Measurements from ENCODE around the gene COL4A4. TPM values are rescaled to one million over a fixed set of nuclear protein-coding genes. Genes with fewer than 3 reads are reported as not detected.

COL4A4 gene
- total and polyA plus RNA-seq, 2 of the 13 experiments (the other 11 are each of a cell fraction or from before 2014, with no cell fraction given), result not detected

DNA sequence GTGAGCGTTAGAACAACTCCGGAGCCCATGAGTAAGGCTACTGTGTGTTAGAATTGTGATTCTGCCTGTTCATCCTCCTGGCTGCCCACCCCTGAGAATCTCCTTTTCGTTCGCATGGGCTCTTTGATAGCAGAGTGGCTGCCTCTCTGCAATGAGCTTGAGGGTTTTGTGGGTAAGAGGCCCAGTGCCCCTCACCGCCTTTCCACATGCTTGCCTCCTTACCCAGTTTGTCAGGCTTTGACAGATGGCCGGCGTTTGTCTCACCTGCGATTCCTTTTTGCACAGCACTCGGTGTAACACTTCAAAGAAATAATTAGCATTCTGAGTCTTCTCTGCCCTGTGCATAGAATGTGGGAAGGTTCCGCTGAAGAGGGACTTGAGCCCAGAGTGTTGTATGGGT, 190.2 kb downstream of the COL4A4 start:
- ChIA-PET CTCF (ENCODE audit: low intra/inter-chr PET ratio, low total read pairs) (no interaction called here), POLR2A (no interaction called here)
- no peaks in the 10 kb centered on the region for H3K4me1 ChIP-seq (ENCODE audit: insufficient read depth, low read length)
- BruUV-seq (replicated peaks), result no TSS peak
- no peak overlapping the region for H3K27ac ChIP-seq (ENCODE audit: extremely low read length, insufficient read depth, low read length)
- DNase-seq (ENCODE audit: low spot score), result no peak
- H3K27me3 ChIP-seq (ENCODE audit: control insufficient read depth in 1 of 2, insufficient read depth in 2 of 2, low read length in 2 of 2), result no peaks in the 10 kb centered on the region
- no peaks in the 10 kb centered on the region for H3K79me2 ChIP-seq (ENCODE audit: insufficient read depth, low read length)
- no peaks in the 10 kb centered on the region for H4K20me1 ChIP-seq (ENCODE audit: insufficient read depth, low read length)
- WGBS (ENCODE audit: low lambda C conversion rate), result 80% methylated on average over 10 of the region's 10 CpGs
- H3K4me2 ChIP-seq (ENCODE audit: low read depth, low read length), result no peak overlapping the region
- H3K9ac ChIP-seq (ENCODE audit: insufficient read depth, low read depth, low read length), result no peak overlapping the region
- TF ChIP-seq, protein P1, sequence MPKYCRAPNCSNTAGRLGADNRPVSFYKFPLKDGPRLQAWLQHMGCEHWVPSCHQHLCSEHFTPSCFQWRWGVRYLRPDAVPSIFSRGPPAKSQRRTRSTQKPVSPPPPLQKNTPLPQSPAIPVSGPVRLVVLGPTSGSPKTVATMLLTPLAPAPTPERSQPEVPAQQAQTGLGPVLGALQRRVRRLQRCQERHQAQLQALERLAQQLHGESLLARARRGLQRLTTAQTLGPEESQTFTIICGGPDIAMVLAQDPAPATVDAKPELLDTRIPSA (CRISPR knock-in tag; IDR thresholded peaks at IDR 0.05; ENCODE audit: borderline replicate concordance), result no peak
- TF ChIP-seq ZNF75D (CRISPR knock-in tag; IDR thresholded peaks at IDR 0.05; ENCODE audit: borderline replicate concordance) (no peak), ATAD3A (CRISPR knock-in tag; IDR thresholded peaks at IDR 0.05) (no peak)
- TF ChIP-seq, protein P2, sequence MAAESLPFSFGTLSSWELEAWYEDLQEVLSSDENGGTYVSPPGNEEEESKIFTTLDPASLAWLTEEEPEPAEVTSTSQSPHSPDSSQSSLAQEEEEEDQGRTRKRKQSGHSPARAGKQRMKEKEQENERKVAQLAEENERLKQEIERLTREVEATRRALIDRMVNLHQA (CRISPR knock-in tag; IDR thresholded peaks at IDR 0.05), result no peak
- FAIRE-seq, result no peak
- ATAC-seq, result no peak
- no peaks in the 10 kb centered on the region for H3K36me3 ChIP-seq (replicated peaks in 1 of 2; ENCODE audit: control insufficient read depth in 1 of 2, insufficient read depth in 2 of 2, low read length in 2 of 2)
- in situ Hi-C loops (cut with HindIII; ENCODE audit: extremely low pct_ligation_motif_present, low pct_unique_long_range_greater_than_20kb), result no loop called here
- intact Hi-C loops (cut with micrococcal nuclease; ENCODE audit: unreplicated experiment), result no loop called here
- no peak overlapping the region for H3K4me3 ChIP-seq (replicated peaks in 1 of 3; ENCODE audit: insufficient read depth in 1 of 3, low read depth in 2 of 3, low read length in 3 of 3)
- H3K9me3 ChIP-seq (ENCODE audit: low read length), result no peaks in the 10 kb centered on the region
- no peak overlapping the region for H2AFZ ChIP-seq (ENCODE audit: low read length)

DNA sequence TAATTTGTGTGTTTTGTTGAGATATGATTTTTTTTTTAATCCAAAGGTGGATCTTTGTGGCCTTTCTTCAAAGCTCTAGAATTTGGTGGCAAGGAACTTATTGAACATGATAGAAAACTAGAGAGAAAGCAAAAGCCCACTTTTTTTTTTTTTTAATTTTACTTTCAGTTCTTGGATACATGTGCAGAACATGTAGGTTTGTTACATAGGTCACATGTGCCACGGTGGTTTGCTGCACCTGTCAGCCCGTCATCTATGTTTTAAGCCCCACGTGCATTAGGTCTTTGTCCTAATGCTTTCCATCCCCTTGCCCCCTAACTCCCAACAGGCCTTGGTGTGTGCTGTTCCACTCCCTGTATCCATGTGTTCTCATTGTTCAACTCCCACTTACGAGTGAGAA, 192.2 kb downstream of the COL4A4 start:
- intact Hi-C loops (cut with micrococcal nuclease; ENCODE audit: unreplicated experiment) (no loop called here), in situ Hi-C loops (cut with HindIII; ENCODE audit: extremely low pct_ligation_motif_present, low pct_unique_long_range_greater_than_20kb) (no loop called here)
- H3K4me2 ChIP-seq (ENCODE audit: low read depth, low read length), result no peak overlapping the region
- no peak overlapping the region for H2AFZ ChIP-seq (ENCODE audit: low read length)
- no peak overlapping the region for H3K9ac ChIP-seq (ENCODE audit: insufficient read depth, low read depth, low read length)
- no peak overlapping the region for H3K27ac ChIP-seq (ENCODE audit: extremely low read length, insufficient read depth, low read length)
- WGBS (ENCODE audit: low lambda C conversion rate), result 65% methylated on average over 4 of the region's 4 CpGs
- no peaks in the 10 kb centered on the region for H3K4me1 ChIP-seq (ENCODE audit: insufficient read depth, low read length)
- no peaks in the 10 kb centered on the region for H3K36me3 ChIP-seq (replicated peaks in 1 of 2; ENCODE audit: control insufficient read depth in 1 of 2, insufficient read depth in 2 of 2, low read length in 2 of 2)
- H3K79me2 ChIP-seq (ENCODE audit: insufficient read depth, low read length), result no peaks in the 10 kb centered on the region
- ATAC-seq, result no peak
- H4K20me1 ChIP-seq (ENCODE audit: insufficient read depth, low read length), result no peaks in the 10 kb centered on the region
- no peak for DNase-seq (ENCODE audit: low spot score)
- H3K9me3 ChIP-seq (ENCODE audit: low read length), result no peaks in the 10 kb centered on the region
- CTCF ChIA-PET (ENCODE audit: low intra/inter-chr PET ratio, low total read pairs), result no interaction called here
- no peak overlapping the region for H3K4me3 ChIP-seq (replicated peaks in 1 of 3; ENCODE audit: insufficient read depth in 1 of 3, low read depth in 2 of 3, low read length in 3 of 3)
- TF ChIP-seq ESRRA (CRISPR knock-in tag; IDR thresholded peaks at IDR 0.05; ENCODE audit: low read depth), result no peak
- no peak for TF ChIP-seq CEBPG (CRISPR knock-in tag; IDR thresholded peaks at IDR 0.05)
- TF ChIP-seq KDM1A (CRISPR knock-in tag; IDR thresholded peaks at IDR 0.05), result no peak
- TF ChIP-seq, protein P3, sequence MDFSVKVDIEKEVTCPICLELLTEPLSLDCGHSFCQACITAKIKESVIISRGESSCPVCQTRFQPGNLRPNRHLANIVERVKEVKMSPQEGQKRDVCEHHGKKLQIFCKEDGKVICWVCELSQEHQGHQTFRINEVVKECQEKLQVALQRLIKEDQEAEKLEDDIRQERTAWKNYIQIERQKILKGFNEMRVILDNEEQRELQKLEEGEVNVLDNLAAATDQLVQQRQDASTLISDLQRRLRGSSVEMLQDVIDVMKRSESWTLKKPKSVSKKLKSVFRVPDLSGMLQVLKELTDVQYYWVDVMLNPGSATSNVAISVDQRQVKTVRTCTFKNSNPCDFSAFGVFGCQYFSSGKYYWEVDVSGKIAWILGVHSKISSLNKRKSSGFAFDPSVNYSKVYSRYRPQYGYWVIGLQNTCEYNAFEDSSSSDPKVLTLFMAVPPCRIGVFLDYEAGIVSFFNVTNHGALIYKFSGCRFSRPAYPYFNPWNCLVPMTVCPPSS (IDR thresholded peaks at IDR 0.05), result no peak
- POLR2A ChIA-PET, result no interaction called here
- no peak for FAIRE-seq
- BruUV-seq (replicated peaks), result no TSS peak
- H3K27me3 ChIP-seq (ENCODE audit: control insufficient read depth in 1 of 2, insufficient read depth in 2 of 2, low read length in 2 of 2), result no peaks in the 10 kb centered on the region

All from HepG2 (cell line).